GM15510 (cell line): ENCODE data around the gene ETNPPL.

Experiments
- POLR2A ChIP-seq: IDR thresholded peaks from 3 replicates; pipeline ENCODE4 v1.6.1; 2011; ENCODE audit warnings: borderline replicate concordance; ENCODE audit not compliant: insufficient read length; ENCODE audit errors: extremely low read depth

The ETNPPL gene

GRCh38 chr4:108730579-108730978 lies 32.3 kb downstream of the ETNPPL start:
- TF ChIP-seq POLR2A, result no peak

GRCh38 chr4:108729731-108730130 lies 33.1 kb downstream of the ETNPPL start:
- no peak for TF ChIP-seq POLR2A

- TF ChIP-seq POLR2A, result no peak
These were observed 37.4 kb downstream of the ETNPPL start for GRCh38 chr4:108725457-108725856.

GRCh38 chr4:108717386-108717785 lies 45.5 kb downstream of the ETNPPL start:
- TF ChIP-seq POLR2A, result no peak

GRCh38 chr4:108716340-108716739 lies 46.5 kb downstream of the ETNPPL start:
- no peak for TF ChIP-seq POLR2A

GRCh38 chr4:108714880-108715279 lies 48.0 kb downstream of the ETNPPL start:
- TF ChIP-seq POLR2A, result no peak

GRCh38 chr4:108709722-108710121 lies 53.1 kb downstream of the ETNPPL start:
- no peak for TF ChIP-seq POLR2A

- TF ChIP-seq POLR2A, result no peak
These were observed 53.6 kb downstream of the ETNPPL start for GRCh38 chr4:108709234-108709633.

GRCh38 chr4:108706289-108706688 lies 56.6 kb downstream of the ETNPPL start:
- no peak for TF ChIP-seq POLR2A

GRCh38 chr4:108703966-108704365 lies 58.9 kb downstream of the ETNPPL start:
- TF ChIP-seq POLR2A, result no peak

GRCh38 chr4:108703370-108703769 lies 59.5 kb downstream of the ETNPPL start:
- no peak for TF ChIP-seq POLR2A

- TF ChIP-seq POLR2A, result no peak
These were observed 59.9 kb downstream of the ETNPPL start for GRCh38 chr4:108702960-108703359.

GRCh38 chr4:108700081-108700757 lies 62.6 kb downstream of the ETNPPL start:
- TF ChIP-seq POLR2A, result no peak

- no peak for TF ChIP-seq POLR2A
These were observed 66.7 kb downstream of the ETNPPL start for GRCh38 chr4:108696160-108696559.

- no peak for TF ChIP-seq POLR2A
These were observed 67.8 kb downstream of the ETNPPL start for GRCh38 chr4:108695062-108695461.

GRCh38 chr4:108694423-108694822 lies 68.4 kb downstream of the ETNPPL start:
- no peak for TF ChIP-seq POLR2A

GRCh38 chr4:108693819-108694218 lies 69.0 kb downstream of the ETNPPL start:
- no peak for TF ChIP-seq POLR2A

- TF ChIP-seq POLR2A, result no peak
These were observed 69.6 kb downstream of the ETNPPL start for GRCh38 chr4:108693211-108693610.
